GM12891 (cell line): ENCODE measurements around the gene ABHD2.

Source experiments
- POLR2A ChIP-seq: IDR thresholded peaks from 2 replicates; pipeline ENCODE4 v1.6.1; 2011; ENCODE audit warnings: low read depth, low read length, control low read depth
- SPI1 ChIP-seq: IDR thresholded peaks from 2 replicates; pipeline ENCODE4 v1.6.1; 2011; ENCODE audit warnings: low read depth, low read length, control low read depth

GRCh38 chr15:89167267-89168176, 79.3 kb downstream of the ABHD2 start:
- TF ChIP-seq SPI1 (peak; percentile 74), POLR2A (no peak)
